Measurements from ENCODE around the gene KIF3C.

GRCh38 chr2:25948437-25948836 is 33.9 kb downstream of the KIF3C start:
- no peak for TF ChIP-seq EZH2 (IDR thresholded peaks at IDR 0.05; ENCODE audit: low read length, missing control alignments)
- TF ChIP-seq, protein P1, sequence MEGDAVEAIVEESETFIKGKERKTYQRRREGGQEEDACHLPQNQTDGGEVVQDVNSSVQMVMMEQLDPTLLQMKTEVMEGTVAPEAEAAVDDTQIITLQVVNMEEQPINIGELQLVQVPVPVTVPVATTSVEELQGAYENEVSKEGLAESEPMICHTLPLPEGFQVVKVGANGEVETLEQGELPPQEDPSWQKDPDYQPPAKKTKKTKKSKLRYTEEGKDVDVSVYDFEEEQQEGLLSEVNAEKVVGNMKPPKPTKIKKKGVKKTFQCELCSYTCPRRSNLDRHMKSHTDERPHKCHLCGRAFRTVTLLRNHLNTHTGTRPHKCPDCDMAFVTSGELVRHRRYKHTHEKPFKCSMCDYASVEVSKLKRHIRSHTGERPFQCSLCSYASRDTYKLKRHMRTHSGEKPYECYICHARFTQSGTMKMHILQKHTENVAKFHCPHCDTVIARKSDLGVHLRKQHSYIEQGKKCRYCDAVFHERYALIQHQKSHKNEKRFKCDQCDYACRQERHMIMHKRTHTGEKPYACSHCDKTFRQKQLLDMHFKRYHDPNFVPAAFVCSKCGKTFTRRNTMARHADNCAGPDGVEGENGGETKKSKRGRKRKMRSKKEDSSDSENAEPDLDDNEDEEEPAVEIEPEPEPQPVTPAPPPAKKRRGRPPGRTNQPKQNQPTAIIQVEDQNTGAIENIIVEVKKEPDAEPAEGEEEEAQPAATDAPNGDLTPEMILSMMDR (conservative IDR thresholded peaks at IDR 0.05 in 1 of 2, IDR thresholded peaks at IDR 0.05 in 1 of 2; ENCODE audit: low read depth in 1 of 2, low read length in 2 of 2), result no peak

Data from fibroblast of lung (primary cell).